ENCODE data around the gene CLDN6.

Gene CLDN6

DNA sequence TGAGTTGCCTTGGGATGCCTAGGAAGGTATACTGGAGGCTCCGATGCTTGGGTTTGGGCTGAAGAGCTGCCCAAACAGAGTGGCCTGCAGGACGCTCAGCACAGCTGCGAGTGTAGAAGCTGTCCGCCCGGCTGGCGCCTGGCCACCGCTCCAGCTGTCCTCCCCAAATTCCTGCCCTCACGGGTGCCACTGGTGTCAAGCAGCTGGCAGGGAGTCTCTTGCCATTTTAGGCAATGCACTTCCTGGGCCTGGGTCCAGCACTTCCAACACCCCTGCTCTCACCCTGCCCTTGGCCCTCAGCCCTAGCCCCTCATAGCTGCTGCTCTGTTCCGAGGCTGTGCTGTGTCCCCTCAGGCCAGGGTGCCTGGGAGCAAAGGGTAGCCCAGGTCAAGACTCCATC, 32.5 kb downstream of the CLDN6 start:
- no peak for DNase-seq

DNA sequence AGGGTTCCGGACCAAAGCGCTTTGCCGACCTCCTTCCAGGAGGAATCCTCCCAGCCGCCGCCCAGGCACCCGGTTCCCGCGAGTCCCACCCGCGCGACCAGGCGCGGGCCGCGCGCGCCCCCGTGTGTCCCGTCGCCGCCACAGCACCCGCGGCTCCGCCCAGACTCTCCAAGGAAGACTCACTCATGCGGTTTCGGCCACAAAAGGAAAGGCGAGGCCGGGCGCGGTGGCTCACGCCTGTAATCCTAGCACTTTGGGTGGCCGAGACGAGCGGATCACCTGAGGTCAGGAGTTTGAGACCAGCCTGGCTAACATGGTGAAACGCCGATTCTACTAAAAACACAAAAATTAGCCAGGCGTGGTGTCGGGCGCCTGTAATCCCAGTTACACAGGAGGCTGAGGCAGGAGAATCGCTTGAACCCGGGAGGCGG, 34.3 kb downstream of the CLDN6 start:
- peak; percentile 76 for DNase-seq

DNA sequence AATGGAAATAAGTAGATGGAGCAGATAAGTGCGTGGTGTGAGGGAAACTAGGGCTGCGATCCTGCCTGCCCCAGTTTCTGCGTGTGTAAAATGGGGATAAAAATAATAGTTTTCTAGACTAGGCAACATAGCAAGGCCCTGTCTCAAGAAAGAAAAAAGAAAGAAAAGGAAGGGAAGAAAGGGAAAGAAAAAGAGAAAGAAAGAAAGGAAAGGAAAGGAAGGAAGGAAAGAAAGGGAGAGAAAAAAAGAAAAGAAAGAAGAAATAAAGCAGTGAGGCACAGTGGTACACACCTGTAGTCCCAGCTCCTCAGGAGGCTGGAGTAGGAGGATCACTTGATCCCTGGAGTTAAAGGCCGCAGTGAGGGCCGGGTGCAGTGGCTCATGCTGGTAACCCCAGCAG, 35.6 kb downstream of the CLDN6 start:
- DNase-seq: no peak

DNA sequence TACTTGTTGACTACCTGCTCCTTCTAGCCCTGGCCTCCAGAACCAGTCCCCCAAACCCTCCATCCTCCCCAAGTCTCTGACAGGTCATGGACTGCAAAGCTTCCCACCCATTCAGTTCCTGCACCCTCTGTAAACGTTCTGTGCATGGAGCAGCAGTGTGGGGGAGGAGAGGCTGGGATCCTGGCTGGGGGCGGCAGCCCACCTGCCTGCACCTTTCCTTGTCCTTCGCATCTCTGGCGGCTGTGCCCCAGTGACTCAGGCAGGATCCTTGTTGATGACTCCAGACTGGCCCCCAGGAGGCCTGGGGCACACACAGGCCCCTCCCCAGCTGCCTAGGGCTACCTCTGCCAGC, 36.1 kb downstream of the CLDN6 start:
- DNase-seq: no peak

DNA sequence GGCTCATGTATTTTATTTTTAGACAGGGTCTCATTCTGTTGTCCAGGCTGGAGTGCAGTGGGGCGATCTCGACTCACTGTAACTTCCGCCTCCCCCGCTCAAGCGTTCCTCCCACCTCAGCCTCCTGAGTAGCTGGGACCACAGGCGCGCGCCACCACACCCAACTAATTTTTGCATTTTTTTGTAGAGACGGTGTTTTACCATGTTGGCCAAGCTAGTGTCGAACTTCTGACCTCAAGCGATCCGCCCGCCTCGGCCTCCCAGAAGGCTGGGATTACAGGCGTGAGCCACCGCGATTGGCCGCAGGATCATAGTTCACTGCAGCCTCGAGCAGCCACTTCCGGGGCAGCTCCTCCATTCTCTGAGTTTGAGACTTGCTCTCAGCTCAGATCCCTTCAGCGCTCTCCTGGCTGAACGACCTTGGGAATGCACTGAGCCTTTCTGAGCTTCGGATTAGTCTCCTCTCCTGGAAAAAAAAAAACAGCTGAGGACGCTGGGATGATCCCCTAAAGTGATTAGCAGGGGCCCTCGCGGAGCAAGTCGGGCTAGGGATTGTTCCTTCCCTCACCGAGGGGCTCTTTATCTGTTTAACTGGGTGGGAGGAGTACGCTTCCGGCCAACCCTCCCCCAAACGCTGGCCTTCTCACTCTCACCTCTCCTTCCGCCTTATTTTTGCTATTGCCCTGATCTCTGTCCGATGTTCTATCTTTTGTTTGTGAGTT, 36.6 kb downstream of the CLDN6 start:
- no peak for DNase-seq

DNA sequence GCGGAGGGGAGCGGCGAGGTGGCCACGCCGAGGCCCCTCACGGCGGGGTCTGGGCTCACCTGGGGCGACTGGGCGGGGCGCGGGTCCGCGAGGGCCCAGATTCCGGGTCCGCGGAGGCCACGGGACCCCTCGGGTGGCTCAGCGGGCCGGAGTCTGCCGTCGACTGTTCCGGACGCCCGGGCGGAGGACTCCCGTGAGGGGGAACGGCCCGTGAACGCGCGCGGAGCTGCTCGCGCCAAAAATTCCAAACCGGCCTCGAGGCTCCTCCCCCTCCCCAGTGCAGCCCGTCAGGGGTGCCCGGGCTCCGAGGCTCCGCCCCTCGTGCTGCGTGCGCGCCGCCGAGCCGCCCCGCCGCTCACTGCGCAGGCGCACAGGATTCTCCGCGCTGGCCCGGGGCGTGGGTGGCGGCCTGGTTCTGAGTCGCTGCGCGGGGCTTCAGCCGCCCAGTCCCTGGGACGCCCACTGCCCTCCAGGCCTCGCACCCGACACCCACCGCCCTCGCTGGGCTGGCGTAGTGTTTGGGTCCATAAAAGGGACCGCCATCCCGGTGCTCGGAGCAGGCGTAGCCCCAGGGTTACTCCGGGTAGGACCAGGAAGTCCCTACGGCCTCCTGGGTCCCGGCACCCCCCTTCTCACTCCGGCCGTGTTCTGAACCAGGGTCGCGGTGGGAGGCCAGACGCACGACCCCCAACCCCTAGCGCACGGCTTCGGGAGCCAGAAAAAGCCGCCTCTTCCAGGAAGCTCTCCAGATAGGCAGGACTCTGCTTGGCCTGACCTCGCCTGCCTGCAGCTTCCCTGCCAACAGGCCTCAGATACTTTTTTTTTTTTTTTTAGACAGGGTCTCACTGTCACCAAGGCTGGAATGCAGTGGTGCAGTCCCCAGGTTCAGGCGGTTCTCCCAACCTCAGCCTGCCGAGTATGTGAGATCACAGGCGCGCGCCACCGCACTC, 37.5 kb downstream of the CLDN6 start, which contains the start of gene PKMYT1:
PKMYT1 (minus strand) TSS at position 220 of the 950 bp plus-strand sequence. CDS start 789 bp downstream, outside the sequence.
- DNase-seq: peak; percentile 96

DNA sequence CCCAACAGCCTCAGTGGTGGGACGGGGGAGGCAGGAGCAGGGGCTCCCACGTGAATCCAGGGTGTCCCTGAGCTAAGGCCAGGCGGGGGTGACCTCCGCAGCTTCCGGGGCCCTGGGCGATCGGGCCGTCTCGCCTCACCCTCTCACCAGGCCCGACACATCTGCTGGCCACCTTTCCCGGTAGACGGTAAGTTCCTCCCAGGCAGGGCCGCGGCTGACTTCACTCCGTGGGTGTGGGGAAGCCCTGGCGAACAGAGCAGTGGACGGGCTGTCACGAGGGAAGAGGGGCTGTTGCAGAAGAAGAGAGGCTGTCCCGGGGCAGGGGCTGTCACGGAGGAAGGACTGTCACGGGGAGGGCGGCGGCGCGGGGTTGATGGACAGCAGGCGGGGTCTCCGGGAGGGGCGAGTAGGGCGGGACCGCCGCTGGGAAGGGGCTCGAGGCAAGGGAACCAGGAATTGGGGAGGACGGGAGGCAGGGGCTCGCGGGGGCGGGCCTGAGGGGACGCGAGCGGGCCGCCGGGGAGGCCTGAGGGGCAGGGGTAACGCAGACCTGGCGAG, 38.2 kb downstream of the CLDN6 start:
- no peak for DNase-seq

DNA sequence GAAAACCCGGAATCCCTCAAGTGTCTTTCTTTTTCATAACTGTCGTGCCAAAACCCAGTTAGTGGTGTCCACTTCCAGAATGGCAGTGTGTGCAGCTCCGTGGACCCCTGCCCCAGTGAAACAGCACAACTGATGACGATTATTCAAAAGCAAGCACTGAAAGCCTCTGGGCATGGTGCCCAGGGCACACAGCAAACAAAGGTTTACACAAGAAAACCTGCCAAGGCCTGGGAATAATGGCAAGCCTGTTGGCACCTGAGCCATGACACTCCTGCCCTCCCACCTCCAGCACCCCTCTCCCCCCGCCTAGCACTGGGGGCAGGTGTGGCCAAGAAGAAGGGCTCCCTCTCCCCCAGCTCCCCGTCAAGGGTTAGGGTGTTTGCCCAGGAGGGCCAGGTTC, 40.5 kb downstream of the CLDN6 start:
- no peak for DNase-seq

DNA sequence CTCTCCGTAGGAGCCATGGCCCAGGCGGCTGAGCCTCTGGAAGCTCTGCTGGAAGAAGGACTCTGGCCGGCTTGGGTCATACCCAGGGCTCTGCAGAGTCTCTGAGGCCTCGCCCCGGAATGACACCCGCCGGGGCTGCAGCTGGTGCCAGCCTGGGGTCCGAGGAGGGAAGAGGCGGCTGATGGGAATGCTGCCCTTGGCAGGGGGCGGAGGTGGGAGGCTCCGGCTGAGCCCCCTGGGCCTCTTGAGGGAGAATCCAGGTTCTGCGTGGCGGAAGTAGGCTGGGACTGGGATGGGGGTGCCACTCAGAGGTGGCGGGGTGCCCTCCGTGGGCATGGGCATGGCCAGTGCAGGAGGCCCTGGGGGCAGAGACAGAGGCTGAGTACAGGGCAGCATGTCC, 41.3 kb downstream of the CLDN6 start:
- no peak for DNase-seq

DNA sequence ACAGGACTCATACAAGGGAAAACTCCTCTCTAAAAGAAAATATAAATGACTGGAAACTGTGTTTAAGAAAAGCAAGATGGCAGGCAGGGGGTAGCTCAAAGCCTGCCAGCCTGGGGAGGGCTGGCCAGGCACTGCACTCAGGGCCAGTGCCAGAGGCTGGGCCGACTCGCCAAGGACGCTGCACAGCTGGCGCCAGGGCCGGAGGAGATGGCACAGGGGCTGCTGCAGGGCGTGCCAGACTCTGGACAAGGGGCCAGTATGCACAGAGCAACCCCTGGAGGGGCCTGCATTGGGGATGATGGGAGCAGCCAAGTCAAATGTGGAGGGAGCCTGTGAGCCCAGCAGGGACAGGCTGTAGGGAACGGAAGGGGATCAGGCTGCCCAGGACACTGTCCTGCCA, 41.8 kb downstream of the CLDN6 start:
- DNase-seq: no peak

DNA sequence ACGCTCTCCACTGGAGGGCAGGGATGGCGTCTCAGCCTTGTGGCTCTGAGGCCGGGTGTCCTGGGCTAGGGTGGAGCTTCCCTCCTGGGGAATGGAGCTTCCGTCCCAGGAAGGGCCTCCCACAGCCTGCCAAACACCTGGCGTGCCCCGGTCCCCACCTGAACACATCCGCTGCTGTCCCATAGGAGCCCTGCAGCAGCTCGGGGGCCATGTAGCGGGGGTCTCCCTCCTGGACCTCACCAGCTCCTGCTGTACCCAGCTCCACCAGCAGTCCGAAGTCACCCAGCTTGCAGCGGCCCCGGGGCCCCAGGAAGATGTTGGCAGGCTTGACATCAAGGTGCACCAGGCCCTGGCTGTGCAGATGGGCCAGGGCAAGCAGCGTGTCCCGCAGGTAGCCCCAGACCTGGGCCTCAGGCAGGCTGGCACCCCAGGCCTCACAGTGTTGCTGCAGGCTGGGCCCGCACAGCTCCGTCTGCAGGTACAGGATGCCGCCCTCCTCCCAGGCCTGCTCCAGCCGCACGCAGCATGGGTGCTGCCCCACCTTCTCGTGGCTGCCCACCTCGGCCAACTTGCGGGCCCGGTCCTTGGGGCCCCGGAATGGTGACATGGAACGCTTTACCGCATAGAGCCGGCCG, 42.7 kb downstream of the CLDN6 start:
- no peak for DNase-seq

DNA sequence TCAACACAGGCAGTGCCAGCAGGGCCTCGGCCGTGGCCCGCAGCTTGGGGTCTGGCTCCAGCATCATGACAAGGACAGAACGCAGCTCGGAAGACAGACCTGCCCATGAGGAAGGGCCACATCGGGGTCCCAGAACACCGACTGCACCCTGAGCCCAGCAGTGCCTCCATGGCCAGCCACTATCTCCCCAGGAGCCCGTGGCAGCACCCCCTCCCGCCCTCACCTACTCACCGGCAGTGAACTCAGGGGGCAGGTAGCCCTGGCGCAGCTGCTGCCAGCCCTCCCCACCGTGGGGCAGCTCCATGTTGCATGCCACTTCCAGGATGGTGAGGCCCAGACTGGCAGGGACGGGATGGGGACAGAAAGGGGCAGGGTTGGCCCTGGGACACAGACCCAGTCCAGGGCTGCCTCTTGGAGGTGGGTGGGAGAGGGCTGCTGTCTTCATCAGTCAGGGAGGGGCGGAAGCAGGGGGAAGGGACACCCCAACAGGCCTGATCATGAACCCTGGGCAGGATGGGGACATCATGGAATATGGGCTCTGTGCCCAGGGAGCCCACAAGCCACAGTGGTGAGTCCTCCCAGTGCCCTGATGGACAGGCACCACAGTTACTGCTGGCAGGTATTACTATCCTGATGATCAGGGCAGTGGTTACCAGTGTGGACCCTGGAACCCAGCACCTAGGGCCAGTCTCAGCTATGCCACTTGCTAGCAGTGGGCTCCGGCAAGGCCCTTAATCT, 43.5 kb downstream of the CLDN6 start:
- DNase-seq: no peak

DNA sequence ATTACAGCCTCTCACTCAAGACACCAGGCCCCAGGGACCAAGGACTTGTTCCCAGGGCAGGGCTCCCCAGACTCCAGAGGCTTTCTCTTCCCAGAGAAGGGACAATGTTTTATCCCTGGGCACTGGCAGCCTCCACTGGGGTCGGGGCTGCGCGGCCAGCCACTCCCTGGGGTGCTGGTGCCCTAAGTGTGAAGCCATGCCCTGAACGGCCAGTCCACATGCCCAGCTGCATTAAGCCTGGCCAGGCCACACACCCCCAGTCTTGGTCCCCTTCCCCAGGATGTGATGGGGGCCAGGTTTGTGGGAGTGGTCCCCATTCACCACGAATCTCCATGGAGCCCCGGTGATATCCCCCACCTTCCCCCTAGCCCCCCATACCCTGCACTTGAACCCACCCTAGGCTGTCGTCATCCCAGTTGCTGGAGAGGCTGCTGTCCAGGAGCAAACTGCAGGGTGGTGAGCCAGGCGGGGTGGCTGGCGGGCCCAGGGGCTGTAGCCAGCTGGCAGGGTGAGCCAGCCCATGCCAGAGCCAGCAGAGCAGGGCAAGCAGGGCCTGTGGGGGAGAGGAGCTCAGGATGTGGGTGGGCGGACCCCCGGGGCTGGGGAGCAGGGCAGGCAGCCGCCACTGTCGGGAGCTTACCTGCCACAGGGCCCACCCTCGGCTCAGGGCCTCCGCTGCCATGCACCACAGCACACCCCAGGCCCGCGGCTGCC, 44.2 kb downstream of the CLDN6 start:
- no peak for DNase-seq

DNA sequence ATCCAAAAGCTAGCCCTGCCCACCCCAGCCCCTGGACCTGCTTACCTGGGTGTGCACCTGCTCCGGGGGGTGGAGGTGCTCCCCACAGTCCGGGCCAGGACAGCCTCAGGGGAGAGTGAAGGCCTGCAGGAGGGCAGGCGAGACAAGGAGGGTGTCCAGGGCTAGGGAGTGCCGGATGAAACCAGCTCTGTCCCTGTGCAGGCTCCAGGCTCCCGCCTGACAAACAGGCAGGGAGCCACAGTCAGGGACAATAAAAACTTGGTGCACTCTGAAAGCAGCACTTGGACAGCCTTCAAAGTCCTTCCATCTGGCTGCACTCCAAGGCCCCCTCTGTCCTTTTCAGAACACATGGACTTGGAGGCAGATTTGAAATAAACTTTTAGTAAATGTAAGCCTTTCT, 44.9 kb downstream of the CLDN6 start:
- no peak for DNase-seq

DNA sequence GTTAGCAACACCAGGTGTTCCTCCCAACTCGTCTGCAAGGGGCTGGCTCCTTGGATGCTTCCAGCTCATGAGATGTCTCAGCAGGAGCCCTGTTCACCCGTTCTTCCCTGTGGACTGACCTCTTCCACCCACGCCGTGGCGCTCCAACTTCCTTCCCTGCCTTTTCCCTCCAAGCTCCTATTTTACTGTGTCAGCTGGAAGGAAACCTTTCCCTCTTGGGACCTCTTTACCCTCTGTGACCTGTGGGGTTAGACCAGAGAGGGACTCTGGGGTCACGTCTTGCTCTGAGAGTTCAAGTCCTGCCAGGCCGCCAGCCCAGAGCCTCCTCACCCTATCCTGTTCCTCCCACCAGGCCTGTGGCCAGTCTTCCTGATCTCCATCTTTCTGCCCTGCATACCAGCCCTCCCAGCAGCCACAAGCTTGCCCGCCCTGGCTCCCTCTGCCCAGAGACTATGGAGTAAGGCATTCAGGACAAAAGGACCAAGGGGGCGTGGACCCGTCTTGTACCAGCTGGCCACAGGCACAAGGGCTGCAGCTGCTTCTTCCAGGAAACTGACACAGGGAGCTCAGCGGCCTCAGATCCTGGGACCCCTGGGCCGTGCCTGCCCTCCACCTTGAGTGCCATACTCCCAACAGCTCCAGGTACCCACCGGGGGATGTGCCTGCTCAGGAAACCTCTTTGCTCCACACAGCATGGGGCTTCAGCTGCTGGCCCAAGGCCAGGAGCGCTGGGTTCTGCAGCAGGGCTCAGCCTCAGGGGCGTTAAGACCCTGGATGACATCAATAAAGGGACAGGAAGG, 45.8 kb downstream of the CLDN6 start:
- DNase-seq: no peak

DNA sequence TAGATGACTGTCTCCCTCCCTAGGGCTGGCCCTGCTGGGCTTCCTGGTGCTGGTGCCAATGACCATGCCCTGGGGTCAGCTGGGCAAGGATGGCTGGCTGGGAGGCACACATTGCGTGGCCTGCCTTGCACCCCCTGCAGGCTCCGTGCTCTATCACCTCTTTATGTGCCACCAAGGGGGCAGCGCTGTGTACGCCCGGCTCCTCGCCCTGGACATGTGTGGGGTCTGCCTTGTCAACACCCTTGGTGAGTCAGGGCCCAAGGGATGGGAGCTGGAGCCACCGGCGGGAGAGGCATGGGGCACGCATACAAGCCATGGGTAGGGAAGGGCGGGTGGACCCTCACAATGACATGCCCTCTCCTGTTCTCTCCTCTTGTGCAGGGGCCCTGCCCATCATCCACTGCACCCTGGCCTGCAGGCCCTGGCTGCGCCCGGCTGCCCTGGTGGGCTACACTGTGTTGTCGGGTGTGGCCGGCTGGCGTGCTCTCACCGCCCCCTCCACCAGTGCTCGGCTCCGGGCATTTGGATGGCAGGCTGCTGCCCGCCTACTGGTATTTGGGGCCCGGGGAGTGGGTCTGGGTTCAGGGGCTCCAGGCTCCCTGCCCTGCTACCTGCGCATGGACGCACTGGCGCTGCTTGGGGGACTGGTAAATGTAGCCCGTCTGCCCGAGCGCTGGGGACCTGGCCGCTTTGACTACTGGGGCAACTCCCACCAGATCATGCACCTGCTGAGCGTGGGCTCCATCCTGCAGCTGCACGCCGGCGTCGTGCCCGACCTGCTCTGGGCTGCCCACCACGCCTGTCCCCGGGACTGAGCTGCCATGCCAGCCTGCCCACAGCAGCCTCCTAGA, 46.6 kb downstream of the CLDN6 start:
- DNase-seq: no peak

DNA sequence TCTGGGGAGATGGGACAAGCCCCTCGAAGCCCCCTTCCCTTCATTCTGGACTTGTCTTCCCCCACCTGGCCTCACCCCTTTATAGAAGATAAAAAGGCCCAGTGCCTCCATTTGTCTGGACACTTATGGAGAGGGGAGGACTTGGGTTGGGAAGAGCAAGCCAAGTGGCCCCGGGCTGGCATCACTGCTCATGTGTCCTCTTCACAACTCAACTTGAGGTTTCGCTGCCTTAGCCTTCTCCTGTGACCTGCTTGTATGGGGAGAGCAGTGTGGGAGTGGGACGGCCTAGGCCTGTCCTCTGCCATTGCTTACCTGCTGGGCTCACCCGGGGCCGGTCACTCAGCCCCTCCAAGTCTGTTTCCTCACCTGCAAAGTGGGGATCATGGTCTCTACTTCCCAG, 47.4 kb downstream of the CLDN6 start:
- no peak for DNase-seq

DNA sequence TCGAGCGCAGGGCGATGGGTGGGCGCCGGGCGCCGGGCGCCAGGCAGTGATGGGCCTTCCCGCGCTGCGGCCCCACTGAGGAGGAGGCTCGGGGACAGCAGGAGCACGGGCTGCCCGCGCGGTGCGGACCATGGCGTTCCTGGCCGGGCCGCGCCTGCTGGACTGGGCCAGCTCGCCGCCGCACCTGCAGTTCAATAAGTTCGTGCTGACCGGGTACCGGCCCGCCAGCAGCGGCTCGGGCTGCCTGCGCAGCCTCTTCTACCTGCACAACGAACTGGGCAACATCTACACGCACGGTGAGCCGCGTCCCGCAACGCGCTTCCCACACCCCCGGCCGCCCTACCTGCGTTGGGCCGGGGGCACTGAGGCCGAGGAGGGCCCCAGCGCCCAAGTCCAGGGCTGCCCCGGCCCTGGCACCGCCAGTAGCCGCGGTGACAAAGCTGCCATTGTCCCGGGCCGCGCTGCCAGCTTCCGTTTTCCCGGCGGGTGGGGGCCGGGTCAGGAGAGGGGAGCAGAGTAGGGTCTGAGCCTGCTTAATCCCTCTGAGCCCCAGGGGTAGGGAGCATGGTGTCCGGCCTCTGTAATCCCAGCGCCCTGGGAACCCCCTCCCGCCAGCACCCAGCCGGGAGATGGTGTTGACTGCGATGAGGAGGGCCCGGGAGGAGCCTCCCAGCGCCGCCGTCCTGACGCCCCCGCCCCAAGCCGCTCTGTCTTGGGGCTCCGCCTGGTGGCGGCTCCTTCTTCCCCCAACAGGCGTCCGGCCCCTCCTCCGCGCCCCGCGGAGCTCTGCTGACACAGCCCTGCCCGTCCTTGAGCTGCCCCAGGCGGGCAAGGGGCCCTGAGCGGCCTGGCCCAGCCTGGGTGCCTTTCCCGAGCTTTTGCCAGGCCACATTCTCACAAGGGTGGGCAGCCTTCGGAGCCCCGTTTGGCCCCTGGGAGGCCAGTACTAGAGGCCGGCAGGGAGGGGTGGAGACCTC, 48.1 kb downstream of the CLDN6 start:
- peak; percentile 68 for DNase-seq

Data from CD4-positive, alpha-beta T cell treated with Interleukin-17A for 4 hours (primary cell).